Stimulated activated CD8-positive, alpha-beta memory T cell treated with anti-CD3 and anti-CD28 coated beads, Interleukin-4, amount 100 ng/mL, for 24 hours (primary cell): ENCODE results near the gene OR52I2.
A peak's percentile ranks its signal among the peaks of the same experiment; 100 is the strongest.

Experiments
- DNase-seq: peaks from one replicate; pipeline ENCODE4 v3.0.0-alpha.2; 2020; ENCODE audit warnings: low read depth

OR52I2 gene

DNA sequence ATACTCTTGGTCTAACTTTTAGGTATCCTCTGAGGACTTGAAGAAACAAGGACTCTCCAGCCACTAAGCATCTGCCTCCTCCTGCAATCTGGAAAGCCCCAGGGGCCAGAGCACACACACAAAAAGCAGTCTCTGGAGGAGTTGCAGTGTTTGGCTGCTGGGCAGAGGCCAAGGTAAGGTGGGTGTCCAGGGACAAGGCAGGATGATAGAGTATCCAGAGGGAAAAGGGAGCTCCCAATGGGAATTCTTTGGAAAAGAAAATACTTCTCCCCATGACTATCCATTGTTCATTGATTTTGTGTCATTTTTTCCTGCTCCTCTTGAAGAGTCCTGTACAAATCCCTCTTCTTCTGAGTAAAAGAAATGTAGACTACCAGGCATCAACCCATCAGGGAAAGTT, at the start of gene OR52I2:
TSS of gene OR52I2 (plus strand) at position 301 of the 400 bp plus-strand sequence.
- DNase-seq = no peak

- DNase-seq = peak; percentile 45
Observed at GRCh38 chr11:4539603-4540219, 41.8 kb upstream of the OR52I2 start.

DNA sequence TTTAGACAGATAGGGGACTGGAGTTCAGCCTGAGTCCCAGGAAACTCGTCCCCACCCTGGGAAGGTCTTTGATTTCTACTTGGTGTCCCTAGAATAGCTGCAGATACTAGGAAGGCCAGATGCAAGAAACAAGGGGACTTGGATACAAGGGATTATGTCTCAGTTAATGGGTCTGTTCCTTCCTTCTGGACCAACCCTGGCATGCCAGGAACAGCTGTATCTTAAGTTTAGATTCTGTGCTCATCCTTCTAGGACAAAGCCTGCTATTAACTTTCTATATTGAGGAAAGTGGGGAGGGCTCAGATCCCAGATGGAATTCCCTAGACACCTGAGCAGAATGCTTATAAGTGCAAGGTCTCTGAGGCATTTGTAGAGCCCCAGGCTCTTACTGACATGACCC, 40.5 kb upstream of the OR52I2 start:
- no peak for DNase-seq

DNA sequence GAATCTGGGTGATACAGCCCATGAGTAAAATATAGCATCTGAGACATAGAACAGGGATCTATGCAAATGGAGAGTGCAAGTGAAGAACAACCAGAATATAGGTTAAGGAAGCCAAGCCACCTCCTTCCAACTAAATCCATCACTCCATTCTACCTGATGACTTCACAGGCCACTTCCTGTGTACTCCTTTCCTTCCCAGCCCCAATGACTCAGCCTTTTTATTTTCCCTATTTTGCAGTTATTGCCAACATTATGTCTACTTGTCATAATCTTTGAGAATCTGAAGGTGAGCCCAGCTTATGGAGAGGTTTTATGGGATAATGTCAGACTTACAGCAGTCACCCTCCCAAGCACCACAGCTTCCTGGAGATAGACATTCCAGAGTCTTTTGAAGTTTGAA, 38.0 kb upstream of the OR52I2 start:
- no peak for DNase-seq

DNA sequence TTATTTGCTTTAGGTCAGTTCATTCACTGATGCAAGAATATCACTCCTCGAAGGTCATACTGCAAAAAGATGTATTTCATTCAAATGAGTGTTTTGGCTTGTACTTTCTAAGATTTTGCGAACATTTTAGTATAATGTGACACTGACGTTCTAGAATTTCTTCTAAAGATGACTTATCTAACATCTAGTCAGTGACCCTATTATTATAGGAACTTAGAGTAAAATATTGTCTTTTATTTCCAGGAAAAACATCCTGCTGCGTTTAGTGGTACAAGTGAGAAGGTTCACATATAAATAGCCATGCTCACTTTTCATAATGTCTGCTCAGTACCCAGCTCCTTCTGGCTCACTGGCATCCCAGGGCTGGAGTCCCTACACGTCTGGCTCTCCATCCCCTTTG, 36.7 kb upstream of the OR52I2 start, which contains the start of gene OR52M1:
TSS of gene OR52M1 (plus strand) at position 301 of the 400 bp plus-strand sequence. CDS start at position 301, 0 bp downstream.
- no peak for DNase-seq

DNA sequence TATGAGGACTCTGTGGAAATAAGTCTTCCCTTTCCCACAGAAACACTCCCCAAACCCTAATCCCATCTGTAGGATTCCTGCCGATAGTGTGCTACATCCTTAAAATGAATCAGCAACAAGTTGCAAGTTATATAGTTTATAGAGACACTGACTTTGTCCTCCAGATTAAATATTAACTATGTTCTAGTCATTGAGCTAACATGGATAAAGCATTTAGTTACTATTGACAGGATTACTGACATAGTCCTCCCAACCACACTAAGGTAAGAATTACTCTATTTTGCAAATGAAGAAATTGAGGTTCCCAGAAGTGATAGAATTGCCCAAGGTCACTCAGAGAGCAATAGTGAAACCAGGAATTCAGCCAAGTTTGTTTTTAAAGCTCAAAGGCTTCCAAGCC, 34.7 kb upstream of the OR52I2 start:
- DNase-seq = no peak

GRCh38 chr11:4547416-4547815, 34.1 kb upstream of the OR52I2 start:
- DNase-seq = no peak

DNA sequence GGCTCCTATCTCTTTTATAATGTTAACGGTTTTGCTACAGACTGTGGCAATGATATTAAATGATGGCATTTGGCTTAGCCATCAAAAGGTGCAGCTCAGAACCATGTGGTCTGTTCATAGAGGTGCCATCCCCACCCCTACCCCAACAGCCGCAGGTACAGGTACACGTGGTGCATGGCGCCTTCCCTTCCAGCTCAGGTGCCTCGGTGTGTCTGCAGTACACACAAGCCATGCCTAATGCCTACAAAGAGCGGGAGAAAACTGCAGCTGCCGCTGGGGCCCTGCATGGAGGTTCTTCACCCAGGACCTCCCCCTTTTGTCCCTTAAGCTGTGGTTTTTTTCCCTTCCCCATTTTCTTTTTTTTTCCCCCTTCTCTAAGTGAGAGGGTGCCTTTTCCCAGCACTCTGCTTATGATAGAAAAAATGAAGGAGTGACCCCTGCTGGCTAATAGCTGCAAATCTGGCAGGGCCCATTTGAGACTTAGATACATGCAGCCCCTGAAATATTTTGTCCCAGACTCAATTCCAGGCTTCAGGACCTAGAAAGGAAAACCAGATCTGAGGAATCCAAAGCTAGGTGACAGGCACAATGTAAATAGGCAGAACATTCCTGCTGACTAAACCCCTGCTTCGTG, 30.1 kb upstream of the OR52I2 start:
- DNase-seq = no peak

GRCh38 chr11:4559527-4560440, 21.8 kb upstream of the OR52I2 start:
- no peak for DNase-seq

GRCh38 chr11:4560467-4560866, 21.1 kb upstream of the OR52I2 start:
- DNase-seq = no peak

GRCh38 chr11:4565371-4565770, 16.2 kb upstream of the OR52I2 start:
- DNase-seq = no peak

DNA sequence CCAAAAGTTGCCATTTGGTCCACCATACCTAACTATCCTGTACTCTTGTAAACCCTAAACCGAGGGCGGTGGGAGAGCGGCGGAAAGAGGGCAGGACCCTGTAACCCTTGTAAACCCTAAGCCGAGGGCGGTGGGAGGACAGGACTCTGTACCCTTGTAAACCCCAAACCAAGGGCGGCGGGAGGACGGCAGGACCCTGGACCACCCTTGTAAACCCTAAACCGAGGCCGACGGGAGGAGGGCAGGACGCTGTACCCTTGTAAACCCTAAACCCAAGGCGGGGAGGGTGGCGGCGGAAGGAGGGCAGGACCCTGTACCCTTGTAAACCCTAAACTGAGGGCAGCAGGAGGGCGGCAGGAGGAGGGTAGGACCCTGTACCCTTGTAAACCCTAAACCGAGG, 12.5 kb upstream of the OR52I2 start:
- no peak for DNase-seq

GRCh38 chr11:4576880-4577279, 4.7 kb upstream of the OR52I2 start:
- DNase-seq = no peak

GRCh38 chr11:4577761-4578160, 3.8 kb upstream of the OR52I2 start:
- DNase-seq = no peak

DNA sequence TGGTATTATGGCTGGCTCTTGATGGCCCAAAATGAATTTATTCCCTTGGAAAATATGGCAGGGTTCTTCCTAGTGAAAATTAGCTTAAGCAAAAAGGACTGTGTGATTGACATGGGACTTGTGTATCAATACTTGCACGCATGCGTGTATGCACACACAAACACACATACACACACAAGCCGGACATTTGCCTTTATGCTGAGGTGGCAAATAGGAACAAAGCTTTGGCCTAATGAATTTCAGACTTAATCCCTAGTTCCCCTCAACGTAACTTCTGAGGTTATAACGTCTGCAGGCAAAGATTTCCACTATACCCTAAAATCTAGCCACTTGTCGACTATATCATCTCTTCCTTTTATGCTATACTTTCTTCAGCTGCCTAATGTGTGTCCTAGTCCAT, 2.9 kb upstream of the OR52I2 start:
- DNase-seq = no peak

GRCh38 chr11:4580124-4580523, 1.4 kb upstream of the OR52I2 start:
- no peak for DNase-seq

GRCh38 chr11:4589017-4589416, 7.5 kb downstream of the OR52I2 start:
- DNase-seq = no peak

DNA sequence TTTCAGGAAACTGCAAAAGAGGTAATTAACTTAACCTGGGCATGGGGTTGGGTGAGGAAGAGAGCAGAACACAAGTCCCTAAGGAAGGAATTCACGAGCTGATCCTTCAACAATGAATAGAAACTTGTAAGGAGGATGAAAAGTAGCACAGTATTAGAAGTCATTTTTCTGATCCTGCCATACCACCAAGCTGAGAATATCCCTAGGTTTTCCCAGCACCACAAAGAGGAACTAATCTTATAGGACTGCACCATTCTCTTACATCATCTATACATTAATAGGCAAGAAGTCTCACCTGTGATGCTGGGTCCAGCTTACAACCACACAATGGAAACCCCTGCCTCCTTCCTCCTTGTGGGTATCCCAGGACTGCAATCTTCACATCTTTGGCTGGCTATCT, 12.2 kb downstream of the OR52I2 start, which contains the start of gene OR52I1:
TSS of gene OR52I1 (plus strand) at position 301 of the 400 bp plus-strand sequence. CDS start at position 301, 0 bp downstream.
- no peak for DNase-seq

- DNase-seq = no peak
Observed at GRCh38 chr11:4605057-4605456, 23.5 kb downstream of the OR52I2 start.

GRCh38 chr11:4606231-4607015, 24.9 kb downstream of the OR52I2 start:
- no peak for DNase-seq

DNA sequence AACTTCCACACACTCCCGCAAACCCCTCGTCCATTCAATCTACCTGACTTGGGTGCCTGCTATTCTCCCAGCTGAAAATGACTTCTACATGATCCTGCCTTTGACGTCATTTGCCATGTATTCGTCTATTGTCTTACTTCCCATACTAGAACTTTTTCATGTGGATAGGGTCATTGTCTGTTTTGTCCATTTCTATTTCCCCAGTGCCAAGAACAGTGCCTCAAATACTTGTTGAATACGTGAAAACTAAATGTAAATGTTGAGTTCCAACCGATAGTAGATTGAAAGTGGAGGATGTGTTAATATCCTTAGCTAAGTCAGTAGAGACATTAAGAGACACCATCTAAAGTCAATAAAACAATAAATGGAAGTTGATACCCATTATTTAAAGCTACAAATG, 25.6 kb downstream of the OR52I2 start:
- no peak for DNase-seq
